HG03045 (cell line): Measurements from ENCODE around the gene ENDOD1.

ENCODE experiments used
- ATAC-seq: cut with Tn5 transposase; IDR thresholded peaks from one replicate; pipeline ENCODE4 v1.9.1; 2021; ENCODE audit warnings: mild to moderate bottlenecking, moderate library complexity; ENCODE audit not compliant: unreplicated experiment

The ENDOD1 gene

GRCh38 chr11:95138448-95138847 is 48.8 kb downstream of the ENDOD1 start:
- peak; percentile 76 for ATAC-seq

DNA sequence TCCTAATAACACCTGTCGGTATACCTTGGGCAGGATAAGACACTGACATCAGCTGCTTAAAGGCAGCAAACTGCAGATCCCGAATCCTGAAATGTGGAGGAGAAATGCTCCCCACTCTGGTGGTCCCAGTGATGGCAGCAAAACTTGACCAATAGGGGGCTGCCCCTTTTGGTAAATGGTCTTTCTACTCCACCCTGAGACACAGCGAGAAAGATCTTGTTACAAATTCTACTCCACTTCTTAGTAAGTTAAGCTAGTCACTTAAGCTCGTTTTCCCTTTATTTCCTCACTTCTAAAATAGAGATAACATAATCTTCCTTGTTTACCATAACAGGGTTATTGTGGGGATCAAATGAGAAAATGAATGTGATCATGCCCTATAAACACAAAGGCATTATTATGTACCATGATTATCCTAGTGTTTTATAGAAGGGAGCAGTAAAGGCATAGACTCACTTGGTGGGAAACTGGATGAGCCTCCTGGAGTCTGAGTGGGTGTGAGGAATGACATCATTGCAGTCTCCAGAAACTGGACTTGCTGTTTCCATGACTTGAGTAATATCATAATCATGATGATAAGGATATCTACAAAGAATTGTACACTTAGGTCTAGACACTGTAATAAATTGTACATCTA is 50.9 kb downstream of the ENDOD1 start:
- no peak for ATAC-seq

DNA sequence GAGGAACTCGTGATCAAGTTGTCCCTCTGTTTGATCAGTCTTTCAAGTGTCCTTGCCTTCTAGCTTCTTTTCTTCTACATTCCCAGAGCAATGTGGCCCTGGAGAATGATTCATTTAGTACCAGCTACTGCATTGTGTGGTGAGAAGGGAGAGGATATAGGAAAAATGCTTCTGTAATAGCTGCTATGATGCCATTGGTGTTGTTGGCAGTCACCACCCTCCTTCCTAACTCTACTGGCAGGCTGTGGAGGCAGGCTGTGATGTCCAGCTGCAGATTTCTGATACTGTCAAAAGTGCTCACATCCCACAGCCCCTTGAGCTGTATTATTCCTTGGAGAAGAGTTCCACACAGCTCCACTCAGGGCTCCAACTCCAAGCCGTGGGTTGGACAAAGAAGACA is 52.8 kb downstream of the ENDOD1 start:
- ATAC-seq: no peak

- ATAC-seq: no peak
These were observed 53.5 kb downstream of the ENDOD1 start for GRCh38 chr11:95143106-95143681.

GRCh38 chr11:95144313-95145235 is 54.9 kb downstream of the ENDOD1 start:
- ATAC-seq: no peak

DNA sequence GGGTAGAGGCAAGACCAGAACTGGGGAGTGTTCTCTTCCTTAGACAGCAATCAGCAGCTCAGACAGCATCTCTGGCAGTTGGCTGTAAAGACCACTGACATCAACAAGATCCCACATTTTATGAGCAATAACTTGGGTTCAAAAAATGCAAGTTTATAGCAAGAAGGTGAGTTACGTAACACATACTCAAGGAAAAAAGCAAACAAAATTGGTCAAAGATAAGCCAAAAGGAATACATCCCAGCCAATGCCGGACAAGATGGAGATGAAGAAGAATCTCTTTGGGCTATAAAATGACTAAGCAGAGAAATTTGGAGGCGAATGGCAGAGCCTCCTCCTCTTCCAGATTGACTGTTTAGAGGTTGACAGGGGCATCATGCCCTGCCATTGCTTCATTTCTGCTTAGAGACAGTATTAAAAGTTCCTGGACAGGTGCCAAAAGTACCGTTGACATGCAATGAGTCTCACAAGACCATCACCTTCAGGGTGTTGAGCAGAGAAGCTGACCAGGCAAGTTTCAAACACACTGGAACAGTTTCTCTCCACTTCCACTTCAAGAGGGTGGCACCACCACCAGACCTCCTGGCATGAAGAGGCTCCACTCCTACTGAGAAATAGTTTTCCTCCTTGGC is 55.9 kb downstream of the ENDOD1 start:
- no peak for ATAC-seq

DNA sequence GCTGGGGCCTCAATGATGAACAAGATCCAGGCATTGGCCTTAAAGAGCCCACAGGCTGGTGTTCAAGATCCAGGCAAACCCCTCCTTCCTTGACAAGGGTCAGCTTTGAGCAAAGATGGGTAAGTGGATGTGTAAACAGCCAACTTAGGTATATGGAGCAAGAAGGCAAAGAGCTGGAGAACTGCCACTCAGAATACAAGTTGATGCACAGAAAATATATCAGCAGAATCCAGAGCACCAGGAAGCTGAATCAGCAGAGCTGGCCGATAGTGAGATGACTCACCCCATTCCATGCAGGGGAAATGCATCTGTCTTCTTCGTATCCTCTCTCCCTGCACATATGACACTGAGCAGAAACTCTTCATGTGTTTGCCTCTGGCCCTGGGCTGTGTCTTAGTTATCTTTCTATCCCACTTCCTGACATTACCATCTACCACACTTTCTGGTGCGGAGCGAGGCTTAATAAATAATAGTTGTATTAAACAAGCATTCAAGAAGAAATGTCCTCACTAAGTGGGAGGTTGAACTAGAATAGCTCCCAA is 57.8 kb downstream of the ENDOD1 start:
- no peak for ATAC-seq

DNA sequence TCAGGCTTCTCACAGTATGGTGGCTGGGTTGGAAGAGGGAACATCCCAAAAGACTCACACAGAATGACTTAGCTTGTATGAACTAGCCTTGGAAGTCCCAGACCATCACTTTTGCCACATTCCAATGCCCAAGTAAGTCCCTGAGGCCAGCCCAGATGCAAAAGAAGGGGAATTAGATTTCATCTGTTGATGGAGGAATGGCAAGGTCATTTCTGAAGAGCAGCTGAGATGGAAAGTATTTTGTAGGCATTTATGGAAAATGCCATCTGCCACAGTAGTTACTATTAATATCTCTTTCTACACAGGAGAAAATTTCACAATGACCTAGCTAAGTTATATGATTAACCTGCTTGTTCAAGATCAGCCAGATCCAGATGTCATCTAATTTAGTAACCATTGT is 58.8 kb downstream of the ENDOD1 start:
- no peak for ATAC-seq

- no peak for ATAC-seq
These were observed 59.3 kb downstream of the ENDOD1 start for GRCh38 chr11:95148938-95149337.

DNA sequence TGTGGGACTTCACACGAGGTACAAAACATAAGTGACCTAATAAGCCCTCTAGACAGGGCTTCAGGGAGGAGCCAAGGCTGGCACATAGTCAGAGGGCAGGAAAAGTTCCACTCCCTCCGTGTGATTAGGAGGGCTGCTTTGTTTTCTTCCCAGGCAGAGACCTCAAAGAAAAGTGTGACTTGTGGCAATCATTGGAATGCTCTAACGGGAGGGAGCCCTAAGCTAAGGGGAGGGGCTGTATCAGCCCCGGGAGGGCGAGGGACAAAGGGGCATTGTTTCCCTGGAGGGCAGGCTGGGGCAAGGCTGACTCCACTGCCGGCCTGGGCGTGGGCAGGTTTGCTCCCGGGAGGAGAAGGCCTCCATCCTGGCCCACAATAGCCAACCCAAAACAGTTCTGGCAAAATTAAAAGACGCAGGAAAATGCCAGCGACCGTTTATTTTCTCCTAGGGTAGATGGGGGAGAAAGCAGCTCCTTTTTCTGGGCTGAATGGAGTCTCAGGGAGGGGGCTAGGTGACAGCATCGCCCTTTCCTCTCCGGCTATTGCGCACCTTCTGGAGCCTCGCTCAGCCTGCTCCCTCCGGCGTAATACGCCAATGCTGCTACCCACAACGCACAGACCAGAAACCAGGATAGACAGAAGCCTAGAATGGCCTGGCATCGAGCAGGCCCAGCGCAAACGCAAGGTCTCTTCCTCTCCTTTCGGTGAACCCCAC is 60.2 kb downstream of the ENDOD1 start:
- no peak for ATAC-seq

- peak; percentile 90 for ATAC-seq
These were observed 61.5 kb downstream of the ENDOD1 start for GRCh38 chr11:95150956-95151684.

- no peak for ATAC-seq
These were observed 63.5 kb downstream of the ENDOD1 start for GRCh38 chr11:95152876-95153856.

GRCh38 chr11:95153857-95154246 is 64.2 kb downstream of the ENDOD1 start:
- ATAC-seq: no peak

GRCh38 chr11:95154514-95154913 is 64.9 kb downstream of the ENDOD1 start:
- ATAC-seq: no peak

DNA sequence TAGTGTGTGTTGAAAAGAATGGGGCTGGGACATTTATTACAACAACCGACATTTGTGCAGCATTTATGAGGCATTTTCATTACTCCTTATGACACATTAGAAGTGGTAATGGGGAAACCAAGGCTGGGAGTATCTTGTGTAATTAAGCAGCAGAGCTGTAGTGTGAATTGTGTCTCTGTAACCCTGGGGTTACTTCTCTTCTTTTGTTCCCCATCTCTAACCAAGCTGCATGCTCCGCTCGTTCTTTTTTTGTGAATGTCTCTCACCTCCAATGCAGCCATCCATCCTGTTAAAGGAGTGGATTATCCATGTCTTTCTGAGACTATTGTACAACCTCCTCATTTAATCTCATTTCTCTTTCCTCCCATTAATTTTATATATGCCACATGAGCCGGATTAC is 65.7 kb downstream of the ENDOD1 start:
- ATAC-seq: no peak

- no peak for ATAC-seq
These were observed 66.6 kb downstream of the ENDOD1 start for GRCh38 chr11:95156133-95156721.

- ATAC-seq: no peak
These were observed 67.4 kb downstream of the ENDOD1 start for GRCh38 chr11:95156916-95157541.

GRCh38 chr11:95157824-95158223 is 68.2 kb downstream of the ENDOD1 start:
- no peak for ATAC-seq
